ENCODE results near the gene BATF.

DNA sequence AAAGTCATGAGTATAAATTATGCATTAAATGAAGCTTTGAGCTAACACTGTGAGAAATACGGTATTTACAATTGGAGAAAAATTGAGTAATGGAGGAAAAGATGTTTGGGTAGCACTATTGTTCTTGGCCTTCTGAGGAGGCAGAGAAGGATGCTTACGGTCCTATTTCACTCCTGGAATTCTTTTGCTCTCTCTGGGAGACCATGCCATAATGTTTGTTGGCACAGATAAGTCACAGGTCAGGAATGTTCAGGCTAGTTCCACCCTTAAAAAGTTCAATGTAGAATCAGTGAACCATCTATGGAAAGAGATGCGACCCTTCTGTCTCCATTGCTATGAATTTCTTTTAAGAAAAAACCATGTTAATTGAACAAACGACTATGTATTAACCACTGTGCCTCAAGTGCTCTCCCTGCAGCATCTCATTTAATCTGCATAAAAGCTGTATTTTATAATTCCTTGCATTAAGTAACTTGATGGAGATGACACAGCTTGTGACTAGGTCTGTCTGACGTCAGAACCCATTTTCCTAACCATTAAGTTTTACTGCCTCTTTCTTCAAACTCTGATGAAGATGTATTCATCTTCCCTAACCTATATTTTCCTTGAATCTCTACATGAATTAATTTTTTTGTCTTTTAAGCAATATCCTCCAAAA is 9.5 kb downstream of the BATF start:
- TF ChIP-seq, protein P1, sequence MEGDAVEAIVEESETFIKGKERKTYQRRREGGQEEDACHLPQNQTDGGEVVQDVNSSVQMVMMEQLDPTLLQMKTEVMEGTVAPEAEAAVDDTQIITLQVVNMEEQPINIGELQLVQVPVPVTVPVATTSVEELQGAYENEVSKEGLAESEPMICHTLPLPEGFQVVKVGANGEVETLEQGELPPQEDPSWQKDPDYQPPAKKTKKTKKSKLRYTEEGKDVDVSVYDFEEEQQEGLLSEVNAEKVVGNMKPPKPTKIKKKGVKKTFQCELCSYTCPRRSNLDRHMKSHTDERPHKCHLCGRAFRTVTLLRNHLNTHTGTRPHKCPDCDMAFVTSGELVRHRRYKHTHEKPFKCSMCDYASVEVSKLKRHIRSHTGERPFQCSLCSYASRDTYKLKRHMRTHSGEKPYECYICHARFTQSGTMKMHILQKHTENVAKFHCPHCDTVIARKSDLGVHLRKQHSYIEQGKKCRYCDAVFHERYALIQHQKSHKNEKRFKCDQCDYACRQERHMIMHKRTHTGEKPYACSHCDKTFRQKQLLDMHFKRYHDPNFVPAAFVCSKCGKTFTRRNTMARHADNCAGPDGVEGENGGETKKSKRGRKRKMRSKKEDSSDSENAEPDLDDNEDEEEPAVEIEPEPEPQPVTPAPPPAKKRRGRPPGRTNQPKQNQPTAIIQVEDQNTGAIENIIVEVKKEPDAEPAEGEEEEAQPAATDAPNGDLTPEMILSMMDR (IDR thresholded peaks at IDR 0.05; ENCODE audit: insufficient read depth, low read length), result no peak
- no peak for TF ChIP-seq POLR2AphosphoS5 (IDR thresholded peaks at IDR 0.05; ENCODE audit: low read depth)
- TF ChIP-seq GABPA (IDR thresholded peaks at IDR 0.05; ENCODE audit: low read depth), result no peak
- TF ChIP-seq, protein P2, sequence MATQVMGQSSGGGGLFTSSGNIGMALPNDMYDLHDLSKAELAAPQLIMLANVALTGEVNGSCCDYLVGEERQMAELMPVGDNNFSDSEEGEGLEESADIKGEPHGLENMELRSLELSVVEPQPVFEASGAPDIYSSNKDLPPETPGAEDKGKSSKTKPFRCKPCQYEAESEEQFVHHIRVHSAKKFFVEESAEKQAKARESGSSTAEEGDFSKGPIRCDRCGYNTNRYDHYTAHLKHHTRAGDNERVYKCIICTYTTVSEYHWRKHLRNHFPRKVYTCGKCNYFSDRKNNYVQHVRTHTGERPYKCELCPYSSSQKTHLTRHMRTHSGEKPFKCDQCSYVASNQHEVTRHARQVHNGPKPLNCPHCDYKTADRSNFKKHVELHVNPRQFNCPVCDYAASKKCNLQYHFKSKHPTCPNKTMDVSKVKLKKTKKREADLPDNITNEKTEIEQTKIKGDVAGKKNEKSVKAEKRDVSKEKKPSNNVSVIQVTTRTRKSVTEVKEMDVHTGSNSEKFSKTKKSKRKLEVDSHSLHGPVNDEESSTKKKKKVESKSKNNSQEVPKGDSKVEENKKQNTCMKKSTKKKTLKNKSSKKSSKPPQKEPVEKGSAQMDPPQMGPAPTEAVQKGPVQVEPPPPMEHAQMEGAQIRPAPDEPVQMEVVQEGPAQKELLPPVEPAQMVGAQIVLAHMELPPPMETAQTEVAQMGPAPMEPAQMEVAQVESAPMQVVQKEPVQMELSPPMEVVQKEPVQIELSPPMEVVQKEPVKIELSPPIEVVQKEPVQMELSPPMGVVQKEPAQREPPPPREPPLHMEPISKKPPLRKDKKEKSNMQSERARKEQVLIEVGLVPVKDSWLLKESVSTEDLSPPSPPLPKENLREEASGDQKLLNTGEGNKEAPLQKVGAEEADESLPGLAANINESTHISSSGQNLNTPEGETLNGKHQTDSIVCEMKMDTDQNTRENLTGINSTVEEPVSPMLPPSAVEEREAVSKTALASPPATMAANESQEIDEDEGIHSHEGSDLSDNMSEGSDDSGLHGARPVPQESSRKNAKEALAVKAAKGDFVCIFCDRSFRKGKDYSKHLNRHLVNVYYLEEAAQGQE (IDR thresholded peaks at IDR 0.05; ENCODE audit: insufficient replicate concordance, low read depth), result no peak
- TF ChIP-seq SPI1 (IDR thresholded peaks at IDR 0.05; ENCODE audit: borderline replicate concordance, low read depth), result no peak

All from HL-60 (cell line).